AML-193 (cell line): ENCODE results near the gene RNF6.
A peak's percentile ranks its signal among the peaks of the same experiment; 100 is the strongest.

Experiments
- DNase-seq, 2 experiments: peaks; one replicate each; lab custom pipeline; 2025; lab: John Stamatoyannopoulos, UW

The RNF6 gene

DNA sequence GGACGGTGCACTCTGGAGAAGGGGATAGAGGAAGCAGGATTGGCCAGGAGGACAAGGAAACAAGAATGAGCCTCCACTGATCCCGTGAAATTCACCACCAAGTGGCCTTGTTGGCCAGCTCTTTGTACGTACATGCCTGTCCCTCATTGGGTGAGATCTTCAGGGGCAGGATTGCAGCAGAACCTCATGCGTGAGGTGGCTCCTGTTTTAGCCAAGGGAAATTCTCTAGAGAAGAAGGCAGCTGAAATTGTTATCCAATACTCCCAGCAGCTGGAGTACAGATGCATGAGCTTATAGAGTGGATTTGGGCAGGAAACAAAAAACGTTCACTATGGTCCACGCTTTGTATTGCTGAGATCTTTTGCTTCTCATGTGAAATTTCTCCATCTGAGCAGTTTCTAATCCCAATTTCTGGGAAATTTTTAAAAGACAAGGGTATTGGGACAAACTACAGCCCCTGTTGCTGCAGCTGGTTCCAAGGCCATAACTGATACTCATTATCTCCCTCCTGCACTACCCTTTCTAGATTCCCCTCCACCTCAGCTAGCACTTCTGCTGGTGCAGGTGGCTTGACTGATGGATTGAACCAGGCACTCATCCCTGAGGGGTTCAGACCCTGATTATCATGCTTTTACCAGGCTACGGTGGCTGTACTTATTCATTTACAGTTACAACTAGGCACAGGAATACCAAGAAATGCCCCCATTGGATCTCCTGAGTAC lies 3.9 kb upstream of the RNF6 start:
- DNase-seq = no peak

DNA sequence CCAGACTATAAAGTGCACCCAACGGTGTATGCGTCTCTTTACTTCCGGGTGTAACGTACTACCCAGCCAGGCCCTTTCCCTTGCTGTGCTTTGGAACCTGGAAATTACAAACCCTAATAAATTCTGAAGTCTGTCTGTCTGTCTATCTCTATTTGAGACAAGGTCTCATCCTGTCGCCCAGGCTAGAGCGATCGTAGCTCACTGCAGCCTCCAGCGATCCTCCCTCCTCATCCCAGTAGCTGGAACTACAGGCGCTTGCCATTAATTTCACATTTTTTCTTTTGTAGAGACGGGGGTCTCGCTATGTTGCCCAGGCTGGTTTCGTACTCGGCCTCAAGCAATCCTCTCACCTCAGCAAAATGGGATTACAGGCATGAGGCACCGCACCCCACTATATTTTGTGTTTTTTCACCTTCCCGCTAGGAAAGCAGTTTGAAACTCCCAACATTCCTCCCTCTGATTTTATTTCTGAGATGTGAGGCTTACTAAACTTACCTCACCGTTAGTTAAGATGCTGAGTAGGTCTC lies 469 bp upstream of the RNF6 start:
- peak in 1 of 2 experiments; percentile 77 for DNase-seq

DNA sequence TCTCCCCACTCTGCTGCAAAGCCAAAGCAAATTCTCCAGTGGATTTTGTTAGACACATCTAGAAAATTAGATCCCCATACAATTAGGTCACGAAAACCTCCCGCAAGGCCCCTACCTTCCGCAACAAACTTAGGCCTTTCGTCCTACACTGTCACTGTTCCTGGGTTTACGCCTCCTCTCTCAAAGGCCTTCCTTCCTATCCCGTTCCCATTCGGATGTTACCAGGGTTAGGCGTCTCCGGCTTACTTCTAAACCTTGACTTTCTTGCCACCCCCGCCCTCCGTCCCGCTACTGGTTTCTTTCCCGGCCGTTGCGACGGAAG lies 754 bp downstream of the RNF6 start:
- DNase-seq = peak; percentile 73 to 81

DNA sequence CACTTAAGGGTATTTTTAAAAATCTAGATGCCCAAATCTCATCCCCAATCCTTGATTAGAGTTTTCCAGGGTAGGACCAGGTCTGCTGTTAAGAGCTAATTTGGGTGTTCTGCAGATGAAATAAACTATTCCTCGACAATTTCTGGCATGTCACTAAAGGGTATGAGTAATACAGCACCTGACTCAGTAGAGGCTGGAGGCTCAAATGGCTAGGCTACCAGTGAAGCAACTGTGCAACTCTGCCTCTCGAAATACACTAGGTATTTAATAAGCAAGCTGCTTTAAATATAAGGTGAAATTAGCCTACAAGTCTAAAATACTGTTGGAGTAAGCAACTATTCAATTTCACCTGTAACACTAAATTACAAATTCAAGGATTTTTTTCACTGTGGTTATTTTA lies 1.5 kb downstream of the RNF6 start:
- DNase-seq = peak; percentile 4 to 13

DNA sequence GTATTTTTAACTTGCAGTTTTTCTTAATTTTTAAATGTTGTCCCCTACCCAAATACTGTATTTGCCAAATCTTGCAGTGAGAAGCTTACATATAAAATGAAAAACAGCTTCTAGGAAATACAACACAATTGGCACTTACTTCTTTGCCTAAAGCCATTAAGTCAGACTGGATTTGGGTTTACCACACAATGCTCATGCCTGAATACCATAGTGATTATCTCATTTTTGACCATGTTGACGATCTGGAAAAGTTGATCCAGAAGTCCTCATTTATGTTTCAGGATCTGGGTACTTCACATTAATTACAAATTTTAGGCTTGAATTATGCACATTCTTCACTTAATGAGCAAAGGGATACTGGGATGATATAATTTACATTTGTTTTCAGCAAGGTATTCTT lies 2.4 kb downstream of the RNF6 start:
- no peak for DNase-seq

DNA sequence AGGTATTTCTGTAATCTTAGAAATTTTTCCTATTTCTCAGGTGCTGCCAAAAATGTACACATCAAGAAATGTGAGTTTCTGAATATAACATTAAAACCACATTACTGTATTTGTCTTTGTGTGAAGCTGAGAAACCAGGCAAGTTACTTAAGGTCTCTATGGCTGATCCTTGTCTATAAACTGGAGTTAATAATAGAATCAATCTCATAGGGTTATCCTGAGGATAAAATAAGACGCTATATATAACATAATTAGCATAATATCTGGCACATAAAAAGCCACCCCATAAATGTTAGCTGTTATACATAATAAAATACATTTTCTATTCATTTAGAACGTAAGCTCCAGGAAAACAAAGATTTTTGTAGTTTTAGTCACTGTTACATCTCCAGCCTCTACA lies 6.1 kb downstream of the RNF6 start:
- no peak for DNase-seq

DNA sequence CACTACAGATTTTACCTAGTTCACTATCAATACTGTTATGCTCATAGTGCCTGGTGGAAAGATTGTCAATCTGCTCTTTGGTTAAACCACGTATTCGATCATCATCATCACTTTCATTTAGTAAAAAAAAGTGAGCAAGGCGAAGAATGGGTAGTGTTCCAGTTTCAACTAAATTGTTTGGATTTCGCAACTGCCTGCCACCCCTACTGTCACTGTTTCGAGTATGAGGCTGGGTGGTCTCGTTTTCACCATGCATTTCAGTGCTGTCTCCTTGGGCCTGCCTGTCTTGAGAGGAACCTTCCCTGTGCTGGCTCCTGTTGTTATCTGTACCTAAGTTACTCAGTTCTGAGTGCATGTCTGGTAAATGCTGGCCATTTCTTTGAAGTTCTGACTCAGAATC lies 8.1 kb downstream of the RNF6 start:
- DNase-seq = no peak

DNA sequence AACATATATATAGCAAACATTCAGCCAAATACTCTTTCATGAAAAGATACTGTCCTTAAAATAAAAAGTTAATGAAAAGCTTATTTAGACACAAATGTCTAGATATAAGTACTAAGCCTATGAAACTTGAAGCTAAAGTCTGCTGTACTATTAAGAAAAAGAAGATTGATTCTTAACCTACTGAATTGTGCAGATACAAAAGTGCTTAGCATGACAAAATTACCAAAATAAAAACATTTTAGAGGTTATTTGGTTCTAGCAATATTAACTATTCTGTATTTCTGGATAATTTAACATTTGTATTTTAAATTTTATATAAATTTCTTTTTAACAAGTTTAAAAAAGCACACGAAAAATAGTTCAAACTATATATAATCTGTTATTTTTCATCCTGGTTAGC lies 8.8 kb downstream of the RNF6 start:
- DNase-seq = no peak

DNA sequence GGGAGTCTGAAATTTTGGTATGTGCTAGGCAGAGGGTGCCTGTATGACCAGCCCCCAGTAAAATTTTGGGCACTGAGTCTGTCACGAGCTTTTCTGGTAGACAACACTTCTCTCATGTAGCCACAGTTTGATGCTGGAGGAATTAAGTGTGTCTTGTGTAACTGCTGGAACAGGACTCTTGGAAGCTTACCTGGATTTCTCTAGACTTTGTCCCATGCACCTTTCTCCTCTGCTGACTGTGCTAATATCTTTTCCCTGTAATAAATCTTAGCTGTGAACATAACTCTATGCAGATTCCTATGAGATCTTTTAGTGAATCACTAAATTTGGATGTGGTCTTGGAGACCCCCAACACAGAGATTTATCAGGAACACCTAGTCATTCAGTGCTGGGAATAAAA lies 13.8 kb downstream of the RNF6 start:
- DNase-seq = no peak

DNA sequence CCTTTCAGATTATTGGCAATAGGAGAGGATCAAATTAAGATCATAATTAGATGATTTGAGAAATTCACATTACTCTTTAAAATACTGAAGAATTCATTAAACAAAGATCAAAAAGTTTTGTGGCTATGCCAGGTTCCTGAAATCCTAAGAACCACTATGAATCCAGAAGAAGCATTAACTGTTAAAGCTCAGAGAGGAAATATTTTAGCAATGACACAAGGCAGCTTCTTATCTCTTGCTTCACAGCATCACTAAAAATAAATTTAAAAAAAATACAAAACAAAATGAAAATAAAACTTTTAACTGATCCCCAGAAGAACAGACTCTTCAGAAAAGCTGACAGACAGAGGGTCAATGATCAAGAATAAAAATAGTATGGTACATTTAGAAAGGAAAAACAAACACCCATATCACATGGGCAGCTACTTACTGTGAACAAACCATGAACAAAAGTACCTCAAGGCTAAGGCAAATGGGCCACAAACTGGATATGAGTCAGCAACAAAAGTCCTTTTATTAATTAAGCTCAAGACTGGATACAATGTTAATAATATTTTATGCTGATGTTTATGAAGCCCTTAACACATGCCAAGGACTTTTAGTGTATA lies 19.6 kb downstream of the RNF6 start:
- no peak for DNase-seq

DNA sequence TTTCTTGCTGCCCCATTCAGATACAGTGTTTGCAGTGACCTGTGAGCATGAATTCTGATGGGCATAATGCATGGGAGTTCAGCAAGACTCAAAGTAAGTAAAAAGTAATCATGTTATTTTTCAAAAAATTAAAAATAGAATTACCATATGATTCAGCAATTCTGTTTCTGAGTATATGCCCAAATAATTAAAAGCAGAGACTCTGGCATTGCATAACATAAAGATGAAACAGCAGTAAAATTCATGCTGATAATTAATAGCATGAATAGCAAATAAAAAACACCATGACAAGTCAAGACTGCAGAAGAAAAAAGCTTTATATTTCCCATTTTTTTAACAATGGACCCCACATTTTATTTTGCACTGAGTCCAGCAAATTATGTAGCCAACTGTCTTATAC lies 21.3 kb downstream of the RNF6 start:
- no peak for DNase-seq

DNA sequence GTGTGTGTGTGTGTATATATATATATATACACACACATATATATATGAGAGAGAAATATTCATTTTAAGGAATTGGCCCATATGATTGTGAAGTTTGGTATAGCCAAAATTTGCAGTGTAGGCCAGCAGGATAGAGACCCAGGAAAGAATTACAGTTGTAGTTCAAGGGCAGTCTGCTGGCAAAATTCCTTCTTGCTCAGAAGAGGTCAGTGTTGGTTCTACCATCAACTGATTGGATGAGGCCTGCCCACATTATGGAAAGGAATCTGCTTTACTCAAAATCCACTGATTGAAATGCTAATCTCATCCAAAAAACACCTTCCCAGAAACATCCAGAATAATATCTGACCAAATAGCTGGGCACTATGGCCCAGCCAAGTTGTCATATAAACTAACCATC lies 24.0 kb downstream of the RNF6 start:
- DNase-seq = no peak

DNA sequence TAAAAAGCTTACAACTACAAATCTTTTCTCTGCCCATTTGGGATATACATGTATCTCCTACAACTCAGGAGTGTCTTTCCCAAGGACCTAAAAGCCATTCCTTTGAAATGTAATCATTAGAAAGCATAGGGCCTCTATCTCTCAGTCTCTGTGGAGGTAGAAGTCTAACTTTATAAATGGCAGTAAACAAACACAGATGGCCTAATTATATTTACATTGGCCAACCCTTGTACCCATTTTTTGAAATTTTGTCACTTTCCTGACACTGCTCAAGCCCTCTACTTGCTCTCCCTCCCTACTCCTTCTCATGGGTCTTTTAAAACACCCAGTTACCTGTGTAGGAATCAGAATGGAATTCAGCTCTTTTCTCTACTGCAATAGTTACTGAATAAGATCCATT lies 24.8 kb downstream of the RNF6 start:
- no peak for DNase-seq

DNA sequence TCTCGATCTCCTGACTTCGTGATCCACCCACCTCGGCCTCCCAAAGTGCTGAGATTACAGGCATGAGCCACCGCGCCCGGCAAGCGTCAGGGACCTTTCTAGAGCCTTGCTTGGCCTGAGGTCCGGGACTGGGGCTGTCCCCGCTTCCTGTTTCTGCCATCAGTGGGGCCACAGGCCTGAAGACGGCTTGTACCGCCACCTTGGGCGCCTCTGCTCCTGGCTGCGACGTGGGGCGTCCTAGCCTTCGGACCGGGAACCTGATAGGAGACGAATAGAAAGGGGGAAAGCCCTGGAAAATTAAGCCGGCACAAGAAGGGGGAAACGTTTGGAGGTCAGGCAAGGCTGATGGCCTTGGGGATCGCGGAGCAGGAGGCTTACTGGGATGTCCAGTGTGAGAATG lies 35.1 kb downstream of the RNF6 start:
- no peak for DNase-seq

DNA sequence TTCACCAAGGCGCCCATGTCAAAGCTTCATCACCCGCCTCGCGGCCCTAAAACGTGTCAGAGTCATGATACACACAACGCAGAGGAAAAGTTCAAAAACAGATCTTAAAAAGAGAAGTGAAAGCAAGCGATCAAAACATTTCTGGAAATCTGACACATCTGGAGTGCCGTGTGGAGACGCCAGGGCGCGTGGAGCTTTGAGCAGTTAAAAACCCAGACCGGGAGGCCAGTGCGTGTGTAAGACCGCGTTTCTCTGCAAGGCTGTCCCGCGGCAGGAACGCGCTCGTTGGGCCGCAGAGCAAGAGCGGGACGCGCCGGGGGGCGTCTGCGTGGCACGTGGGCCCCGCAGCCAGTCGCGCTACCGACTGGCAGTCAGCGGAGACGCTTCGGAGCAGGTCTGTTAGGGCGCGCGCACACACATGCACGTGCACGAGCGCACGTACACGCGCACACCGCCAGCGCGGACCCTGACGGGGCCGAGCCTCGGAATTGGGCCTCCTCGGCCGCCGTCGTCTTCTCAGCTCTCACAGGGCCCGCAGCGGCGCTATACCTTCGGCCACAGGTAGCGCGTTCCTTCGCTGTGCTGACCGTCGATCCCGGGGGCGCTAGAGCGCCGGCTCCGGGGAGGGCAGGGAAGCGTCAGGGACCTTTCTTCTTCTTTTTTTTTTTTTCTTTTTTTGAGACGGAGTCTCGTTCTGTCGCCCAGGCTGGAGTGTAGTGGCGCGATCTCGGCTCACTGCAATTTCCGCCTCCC lies 35.8 kb downstream of the RNF6 start:
- peak; percentile 87 to 92 for DNase-seq

DNA sequence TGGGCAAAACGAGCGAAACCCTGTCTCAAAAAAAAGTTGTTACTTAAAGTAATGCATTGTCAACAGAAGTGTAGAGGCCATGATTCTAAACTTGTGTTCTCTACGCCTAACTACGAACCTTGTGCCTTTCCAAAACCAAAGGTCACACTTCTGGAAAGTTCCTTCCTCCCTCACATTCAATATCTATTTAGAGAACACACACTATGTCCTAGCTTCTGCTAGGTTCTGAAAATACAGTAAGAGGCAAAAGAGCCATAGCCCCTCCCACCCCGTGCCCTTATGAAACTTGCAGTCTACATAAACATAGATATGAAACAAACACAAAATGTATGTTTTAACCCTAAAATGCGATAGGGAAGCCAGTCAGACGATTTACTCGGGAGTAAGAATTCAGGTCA lies 36.4 kb downstream of the RNF6 start:
- DNase-seq = no peak

DNA sequence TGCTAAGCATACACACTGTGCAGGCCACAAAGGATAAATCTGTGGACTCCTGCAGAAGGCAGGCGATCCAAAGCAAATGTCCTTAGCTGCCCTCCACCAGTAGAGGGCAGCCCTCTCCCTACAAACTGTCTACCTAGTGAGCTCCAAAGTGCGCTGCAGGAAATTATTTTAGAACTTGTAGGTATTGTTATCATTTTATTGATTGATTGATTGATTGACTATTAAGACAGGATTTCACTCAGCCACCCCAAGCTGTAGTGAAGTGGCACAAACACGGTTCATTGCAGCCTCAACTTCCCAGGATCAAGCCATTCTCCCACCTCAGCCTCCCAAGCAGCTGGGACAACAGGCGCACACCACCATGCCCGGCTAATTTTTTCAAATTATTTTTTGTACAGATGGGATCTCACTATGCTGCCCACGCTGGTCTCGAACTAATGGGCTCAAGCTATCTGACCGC lies 37.3 kb downstream of the RNF6 start:
- DNase-seq = peak; percentile 78

DNA sequence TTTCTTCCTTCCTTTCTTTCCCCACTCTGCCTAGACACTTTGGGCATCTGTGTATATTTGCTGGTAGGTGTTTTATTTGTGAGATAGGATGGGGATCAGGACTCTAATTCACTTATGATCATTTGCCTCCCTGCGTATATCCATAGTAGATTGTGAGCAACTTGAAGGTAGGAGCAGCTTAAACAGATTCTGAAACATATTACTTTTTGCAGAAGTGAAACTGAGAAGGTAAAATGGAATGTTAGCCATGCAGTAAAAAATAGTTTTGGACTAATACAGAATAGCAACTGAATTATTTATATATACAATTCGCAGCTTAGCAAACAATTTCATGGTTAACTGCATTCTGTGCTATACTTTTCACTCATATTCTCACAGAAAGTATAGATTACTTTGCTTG lies 38.7 kb downstream of the RNF6 start:
- no peak for DNase-seq

DNA sequence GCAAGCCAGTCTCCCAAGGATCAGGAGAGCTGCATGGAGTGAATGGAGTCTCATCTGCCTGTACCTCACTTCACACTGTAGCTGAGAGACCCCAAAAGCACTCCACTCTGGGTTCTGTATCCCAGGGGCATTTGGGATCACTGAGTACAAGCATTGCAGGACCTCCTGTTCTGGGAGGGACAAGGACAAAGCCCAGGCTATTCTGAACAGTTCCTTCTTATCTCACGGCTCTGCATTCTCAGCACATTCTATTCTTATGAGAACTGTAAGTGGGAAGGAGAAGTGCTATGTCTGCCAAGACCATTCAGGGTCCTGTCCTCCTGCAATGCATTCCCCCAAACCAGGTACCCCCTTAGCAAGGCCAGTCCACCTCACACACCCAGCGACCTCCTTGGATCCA lies 42.8 kb downstream of the RNF6 start:
- DNase-seq = no peak

DNA sequence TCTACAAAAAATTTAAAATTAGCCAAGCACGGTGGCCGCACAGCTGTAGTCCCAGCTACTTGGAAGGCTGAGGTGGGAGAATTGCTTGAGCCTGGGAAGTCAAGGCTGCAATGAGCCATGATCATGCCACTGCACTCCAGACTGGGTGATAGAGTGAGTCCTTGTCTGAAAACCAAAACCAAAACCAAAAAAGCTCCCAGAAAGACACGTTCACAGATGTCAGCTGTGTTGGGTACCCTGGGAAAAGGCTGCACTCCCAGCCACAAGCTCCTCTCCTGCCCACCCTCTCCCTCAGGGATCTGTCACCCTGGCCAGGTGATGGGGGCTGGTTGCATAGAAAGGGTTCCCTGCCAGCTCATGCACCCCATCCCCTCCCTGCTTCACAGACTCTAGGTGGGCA lies 53.3 kb downstream of the RNF6 start:
- DNase-seq = no peak

DNA sequence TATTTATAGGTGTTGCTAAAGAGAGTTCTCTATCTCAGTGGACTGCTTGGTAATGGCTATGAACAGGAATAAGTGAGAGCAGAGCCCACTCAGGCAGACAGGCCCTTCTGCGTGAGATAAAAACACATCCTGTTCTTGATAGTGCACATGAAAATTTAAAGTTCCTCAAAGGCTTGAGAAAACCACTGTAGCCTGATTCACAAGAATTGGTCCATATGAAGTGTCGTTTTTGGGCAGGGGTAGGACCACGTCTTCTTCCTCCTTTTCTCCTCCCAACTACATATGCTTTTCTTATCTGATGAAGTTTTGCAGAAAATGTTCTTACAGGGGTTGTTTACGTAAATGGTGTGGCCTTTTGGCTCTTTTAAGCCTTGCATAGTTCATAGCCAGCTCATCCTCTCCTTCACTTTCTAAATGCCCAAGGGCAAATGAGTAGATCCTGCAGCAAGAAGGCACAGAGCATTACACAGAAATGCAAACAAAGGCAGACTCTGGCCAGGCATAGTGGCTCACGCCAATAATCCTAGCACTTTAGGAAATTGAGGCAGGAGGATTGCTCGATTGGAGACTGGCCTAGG lies 53.8 kb downstream of the RNF6 start:
- DNase-seq = no peak

DNA sequence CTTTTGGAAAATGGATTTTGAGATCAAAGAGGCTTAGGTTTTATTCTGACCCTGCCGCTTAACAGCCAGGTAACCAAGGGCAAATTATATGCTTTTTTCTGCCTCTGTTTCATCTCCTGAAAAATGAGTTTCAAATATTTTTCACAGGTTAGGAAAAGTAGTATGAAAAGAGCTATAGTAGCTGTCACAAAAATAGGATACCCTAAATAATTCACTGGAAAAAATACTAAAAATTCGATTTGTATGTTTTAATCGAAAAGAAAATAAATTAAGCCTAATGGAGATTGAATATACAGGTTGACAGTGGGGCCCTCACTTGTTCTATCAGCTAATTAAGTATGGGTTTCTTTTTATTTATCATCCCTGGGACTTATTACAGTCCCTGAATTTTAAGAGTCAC lies 58.3 kb downstream of the RNF6 start:
- no peak for DNase-seq
